HFFc6 (cell line): ENCODE measurements around the gene RNF224. TPM values are rescaled to one million over a fixed set of nuclear protein-coding genes. Genes with fewer than 3 reads are reported as not detected.

Experiments
- DNase-seq: peaks from one replicate; pipeline ENCODE4 v3.0.0-alpha.2; 2018
- H3K27ac Mint-ChIP-seq: 2 replicates; pipeline ENCODE4 v1.8.0; 2020; ENCODE audit warnings: mild to moderate bottlenecking, mixed read lengths
- H3K27me3 Mint-ChIP-seq: 2 replicates; pipeline ENCODE4 v1.8.0; 2021; ENCODE audit warnings: mild to moderate bottlenecking, moderate library complexity, mixed read lengths; ENCODE audit not compliant: insufficient read depth
- H3K36me3 Mint-ChIP-seq: 2 replicates; pipeline ENCODE4 v1.8.0; 2021; ENCODE audit warnings: low read depth, mixed read lengths
- H3K4me1 Mint-ChIP-seq: 2 replicates; pipeline ENCODE4 v1.8.0; 2020; ENCODE audit warnings: low read depth, mixed read lengths
- H3K4me3 Mint-ChIP-seq: 2 replicates; pipeline ENCODE4 v1.8.0; 2020; ENCODE audit warnings: mild to moderate bottlenecking, moderate library complexity, mixed read lengths
- H3K9me3 Mint-ChIP-seq: 2 replicates; pipeline ENCODE4 v1.8.0; 2020; ENCODE audit warnings: mild to moderate bottlenecking, mixed read lengths
- CTCF ChIP-seq: fragments of 200-600 bp; sonication (generic); IDR thresholded peaks from 2 replicates; pipeline ENCODE4 v1.5.0; 2021; ENCODE audit warnings: antibody characterized with exemption, mild to moderate bottlenecking
- total RNA-seq, 6 experiments: library from RNA; stranded (reverse); fragmentation: NEBNext Ultra II Directional; extraction: Animal tissue kit (Norgen Biotek cat#: 25700); gene quantifications; 2 replicates in 1 of 6; 3 replicates in 5 of 6; pipeline ENCODE4 v1.2.3, GENCODE V29; 2021

Gene RNF224
- total RNA-seq, 6 experiments from 2014 or later, result not detected

- H3K4me1 Mint-ChIP-seq, result peaks cover 13% of the 10 kb centered on the region
- H3K4me3 Mint-ChIP-seq, result peak overlapping the region; percentile 93
- DNase-seq, result no peak
- peak overlapping the region; percentile 76 for H3K27ac Mint-ChIP-seq
- H3K36me3 Mint-ChIP-seq, result no peaks in the 10 kb centered on the region
- H3K27me3 Mint-ChIP-seq, result no peaks in the 10 kb centered on the region; the same call in 1 of the 2 replicates
- H3K9me3 Mint-ChIP-seq, result no peaks in the 10 kb centered on the region
- TF ChIP-seq CTCF, result no peak
These were observed 26.7 kb downstream of the RNF224 start for GRCh38 chr9:137253717-137254623.

GRCh38 chr9:137254624-137255447 lies 27.5 kb downstream of the RNF224 start, which contains the start of gene NELFB:
Gene NELFB, plus strand, starts transcription at chr9:137255327.
- peak; percentile 33; the same call in 1 of the 2 replicates for TF ChIP-seq CTCF
- Mint-ChIP-seq H3K36me3 (no peaks in the 10 kb centered on the region), H3K27me3 (no peaks in the 10 kb centered on the region; the same call in 1 of the 2 replicates), H3K27ac (peak within 1 kb of the TSS; percentile 76), H3K4me1 (peaks cover 13% of the 10 kb centered on the region), H3K4me3 (peak within 1 kb of the TSS; percentile 93), H3K9me3 (no peaks in the 10 kb centered on the region)
- peak; percentile 78 for DNase-seq

- Mint-ChIP-seq H3K36me3 (no peaks in the 10 kb centered on the region), H3K27ac (peak overlapping the region; percentile 42), H3K4me3 (peak overlapping the region; percentile 90), H3K4me1 (peaks cover 13% of the 10 kb centered on the region), H3K27me3 (no peaks in the 10 kb centered on the region; the same call in 1 of the 2 replicates), H3K9me3 (no peaks in the 10 kb centered on the region)
- TF ChIP-seq CTCF, result no peak
- DNase-seq, result no peak
These were observed 28.3 kb downstream of the RNF224 start for GRCh38 chr9:137255448-137256114.

- H3K36me3 Mint-ChIP-seq, result no peaks in the 10 kb centered on the region
- H3K27me3 Mint-ChIP-seq, result no peaks in the 10 kb centered on the region; the same call in 1 of the 2 replicates
- H3K27ac Mint-ChIP-seq, result no peak overlapping the region
These were observed 29.1 kb downstream of the RNF224 start for GRCh38 chr9:137256362-137256761.

More at GRCh38 chr9:137256362-137256761, 29.1 kb downstream of the RNF224 start:
- Mint-ChIP-seq H3K9me3 (no peaks in the 10 kb centered on the region), H3K4me3 (peak overlapping the region; percentile 90), H3K4me1 (peaks cover 13% of the 10 kb centered on the region)
- DNase-seq, result no peak
- no peak for TF ChIP-seq CTCF
